Neural cell (in vitro differentiated cells): ENCODE results near the gene NPR2.

ENCODE experiments used
- CTCF ChIP-seq: fragments of 450-650 bp; IDR thresholded peaks from 2 replicates; pipeline ENCODE4 v1.5.1; 2014; ENCODE audit warnings: antibody characterized with exemption, mild to moderate bottlenecking, moderate library complexity; ENCODE audit not compliant: poor library complexity, severe bottlenecking
- EP300 ChIP-seq: fragments of 450-650 bp; conservative IDR thresholded peaks from 2 replicates; pipeline ENCODE4 v1.6.1; 2014; ENCODE audit warnings: antibody characterized with exemption, mild to moderate bottlenecking, moderate library complexity; ENCODE audit not compliant: poor library complexity, severe bottlenecking
- EZH2 ChIP-seq: fragments of 200-600, 300-800 bp; shearing (Covaris generic), sonication (generic); IDR thresholded peaks from 2 replicates; pipeline ENCODE4 v1.6.1; 2014; ENCODE audit warnings: antibody characterized with exemption, low read length, borderline replicate concordance, mild to moderate bottlenecking; ENCODE audit not compliant: insufficient read depth, poor library complexity, severe bottlenecking
- MXI1 ChIP-seq: fragments of 450-650 bp; conservative IDR thresholded peaks from 2 replicates; pipeline ENCODE4 v1.6.1; 2014; ENCODE audit warnings: antibody characterized with exemption, mild to moderate bottlenecking; ENCODE audit not compliant: poor library complexity, severe bottlenecking
- POLR2AphosphoS5 ChIP-seq: IDR thresholded peaks from 2 replicates; pipeline ENCODE4 v1.6.1; 2012
- RAD21 ChIP-seq: fragments of 450-650 bp; conservative IDR thresholded peaks from 2 replicates; pipeline ENCODE4 v1.6.1; 2014; ENCODE audit warnings: antibody characterized with exemption, mild to moderate bottlenecking, moderate library complexity
- REST ChIP-seq: IDR thresholded peaks from 2 replicates; pipeline ENCODE4 v1.6.1; 2012; ENCODE audit warnings: borderline replicate concordance
- SMC3 ChIP-seq: fragments of 450-650 bp; conservative IDR thresholded peaks from 2 replicates; pipeline ENCODE4 v1.6.1; 2014; ENCODE audit warnings: antibody characterized with exemption, mild to moderate bottlenecking, moderate library complexity; ENCODE audit not compliant: poor library complexity
- TAF1 ChIP-seq: IDR thresholded peaks from 2 replicates; pipeline ENCODE4 v1.6.1; 2012; ENCODE audit warnings: low read depth

- TF ChIP-seq REST = no peak
- no peak for TF ChIP-seq CTCF
- no peak for TF ChIP-seq RAD21
- TF ChIP-seq POLR2AphosphoS5 = no peak
- TF ChIP-seq MXI1 = no peak
- no peak for TF ChIP-seq SMC3
- TF ChIP-seq EZH2 = no peak
- TF ChIP-seq TAF1 = no peak
- no peak for TF ChIP-seq EP300
These were observed 32.8 kb upstream of the NPR2 start for GRCh38 chr9:35758475-35759050.
